Left renal pelvis (tissue), 4 donors: Measurements from ENCODE around the gene PSME2. TPM values are rescaled to one million over a fixed set of nuclear protein-coding genes. Genes with fewer than 3 reads are reported as not detected.

Source experiments
- DNase-seq, 4 donors: peaks; one replicate each; pipeline ENCODE4 v3.0.0-alpha.2; 2013; ENCODE audit warnings: low read depth in 4 of 4, low spot score in 3 of 4
- polyA plus RNA-seq, 4 donors: library from polyadenylated mRNA; unstranded; fragments of 120-200 nt; gene quantifications; one replicate each; pipeline ENCODE4 v1.2.1, GENCODE V29; 2013; ENCODE audit not compliant: insufficient read length in 4 of 4

PSME2 gene, protein sequence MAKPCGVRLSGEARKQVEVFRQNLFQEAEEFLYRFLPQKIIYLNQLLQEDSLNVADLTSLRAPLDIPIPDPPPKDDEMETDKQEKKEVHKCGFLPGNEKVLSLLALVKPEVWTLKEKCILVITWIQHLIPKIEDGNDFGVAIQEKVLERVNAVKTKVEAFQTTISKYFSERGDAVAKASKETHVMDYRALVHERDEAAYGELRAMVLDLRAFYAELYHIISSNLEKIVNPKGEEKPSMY
- polyA plus RNA-seq: 100 to 1,000 TPM; 134 to 185 (median 166) TPM

DNA sequence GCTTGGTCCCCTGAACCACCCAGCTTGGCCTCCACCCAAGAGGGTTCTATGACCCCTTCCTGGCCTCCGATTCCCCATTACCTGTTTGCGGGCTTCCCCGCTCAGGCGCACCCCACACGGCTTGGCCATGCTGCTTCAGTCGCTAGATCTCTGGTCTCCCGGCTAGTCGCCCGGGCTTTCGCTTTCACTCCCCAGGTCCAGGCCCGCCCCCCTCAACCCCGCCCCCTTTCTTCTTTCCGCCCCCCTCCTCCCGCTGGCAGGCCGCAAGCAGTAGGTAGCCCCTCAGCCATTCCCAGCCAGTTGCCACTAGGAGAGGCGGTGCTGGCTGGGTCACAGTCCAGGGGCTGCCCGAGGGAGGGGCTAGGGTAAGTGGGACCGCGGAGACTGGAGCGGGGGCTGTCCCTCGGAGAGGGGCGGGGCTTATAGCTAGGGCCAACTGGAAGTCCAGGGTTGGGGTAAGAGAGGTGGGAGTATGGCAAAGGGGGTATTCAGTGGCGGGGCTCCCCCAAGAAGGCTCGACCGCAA lies at the start of gene PSME2:
TSS of gene PSME2 (minus strand) at position 158 of the 525 bp plus-strand sequence. CDS start at position 129, 29 bp downstream.
- DNase-seq: peak; percentile 86 to 94 (median 89)

DNA sequence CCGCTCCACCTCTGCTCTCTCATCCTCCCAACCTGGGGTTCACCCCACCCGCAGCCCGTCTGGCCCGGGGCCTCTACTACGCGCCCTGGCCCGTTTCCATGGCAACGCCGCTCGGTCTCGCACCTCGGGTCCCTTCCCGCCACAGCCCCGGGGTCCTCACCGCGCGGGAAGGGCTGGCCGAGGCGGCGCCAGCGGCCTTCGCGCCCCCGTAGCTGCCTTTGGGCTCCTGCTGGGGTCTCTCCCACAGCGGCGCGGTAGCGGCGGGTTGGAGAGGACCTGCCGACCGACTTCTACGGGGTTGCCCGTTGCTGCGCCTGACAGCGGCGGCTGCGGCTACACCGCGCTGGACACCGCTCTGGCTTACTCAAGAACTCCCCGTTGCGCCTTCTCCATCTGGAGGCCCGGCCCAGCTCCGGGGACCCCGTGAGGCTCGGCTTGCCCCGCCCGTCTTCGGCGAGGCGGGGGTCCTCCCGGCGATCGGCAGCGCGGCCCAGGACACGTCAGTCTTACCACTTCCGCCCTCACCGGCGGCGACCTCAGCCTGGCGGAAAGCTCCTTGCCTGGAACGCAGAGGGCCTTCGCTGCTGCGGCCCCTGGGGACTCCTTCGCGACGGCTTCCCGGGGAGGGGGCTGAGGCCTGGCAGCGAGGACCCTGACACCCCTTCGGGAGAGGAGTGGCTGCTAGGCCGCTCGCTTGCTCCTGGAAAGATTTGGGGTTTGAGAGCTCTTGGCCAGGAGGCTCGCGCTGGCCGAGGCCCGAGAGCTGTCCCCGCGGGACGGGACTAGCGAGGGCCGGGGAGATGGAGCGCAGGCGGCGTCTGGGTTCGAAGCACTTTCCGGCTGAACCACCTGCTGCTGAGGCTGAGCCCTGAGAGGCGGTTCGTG lies 49.0 kb upstream of the PSME2 start, which contains the start of gene TM9SF1:
TSS of gene TM9SF1 (minus strand) at position 256 of the 885 bp plus-strand sequence. CDS start 422 bp downstream, outside the sequence.
- peak in 3 of 4 donors; percentile 71 to 84 (median 77) for DNase-seq

DNA sequence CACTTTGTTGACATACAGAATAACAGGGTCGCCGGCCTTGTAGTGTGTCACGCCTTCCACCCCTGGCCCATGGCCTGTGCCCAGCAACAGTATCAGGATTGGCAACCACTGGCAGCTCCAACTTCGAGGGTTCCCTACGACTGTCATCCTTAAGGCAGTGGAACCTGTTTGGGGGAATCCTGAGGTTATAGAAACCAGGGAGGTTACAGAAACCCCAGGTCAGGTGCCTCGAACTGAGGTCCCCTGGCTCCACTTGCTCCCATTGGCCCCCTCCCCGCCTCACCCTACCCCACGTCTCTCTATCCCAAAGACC lies 48.4 kb upstream of the PSME2 start:
- DNase-seq: no peak

DNA sequence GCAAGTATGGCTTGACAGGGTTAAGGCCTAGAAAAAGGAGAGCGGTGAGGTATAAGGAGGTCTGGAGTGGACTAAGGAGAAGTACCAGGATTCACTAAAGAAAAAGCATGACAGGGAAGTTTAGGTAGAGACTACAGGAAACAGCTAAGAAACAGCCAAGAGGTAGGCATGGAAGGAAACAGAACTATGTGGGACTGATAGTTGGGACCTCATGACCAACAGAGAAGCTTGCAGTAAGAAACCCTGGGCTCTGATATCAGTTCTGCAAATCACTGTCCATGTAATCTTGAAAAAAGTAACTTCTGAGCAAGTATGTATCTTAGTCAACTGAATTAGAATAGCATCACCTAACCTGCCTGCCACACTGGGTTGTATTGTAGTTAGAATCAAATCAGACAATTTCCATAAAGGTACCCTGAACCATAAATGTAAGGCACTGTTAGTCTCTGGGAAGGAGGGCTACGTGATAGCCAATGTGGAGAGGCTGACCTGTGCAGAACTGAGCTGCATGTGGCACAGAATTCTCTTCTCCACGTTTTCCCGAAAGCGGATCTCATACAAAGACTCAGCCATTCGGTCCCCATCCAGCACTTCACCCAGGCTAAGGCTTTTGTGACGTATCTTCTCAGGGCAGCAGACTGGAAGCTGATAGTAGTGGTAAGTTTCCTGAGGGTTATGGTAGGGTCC lies 47.9 kb upstream of the PSME2 start:
- no peak for DNase-seq

DNA sequence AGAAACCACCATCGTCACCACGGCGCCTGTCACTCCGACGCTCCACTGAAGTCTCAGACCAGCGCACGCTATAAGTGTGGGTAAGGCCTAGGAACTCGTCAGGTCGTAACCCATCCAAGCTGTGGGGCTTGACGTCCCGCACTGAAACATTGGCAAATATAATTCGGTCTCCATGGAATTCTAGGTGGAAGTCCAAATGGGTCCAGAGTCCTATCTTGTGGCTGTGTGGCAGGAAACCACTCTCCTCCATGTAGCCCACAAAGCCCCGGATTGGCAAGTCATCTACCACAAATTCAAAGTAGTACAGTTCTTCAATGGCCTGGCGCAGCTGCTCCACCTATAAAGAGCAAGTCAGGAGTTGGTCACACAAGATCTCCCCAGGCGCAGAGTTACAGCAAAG lies 46.5 kb upstream of the PSME2 start:
- no peak for DNase-seq

DNA sequence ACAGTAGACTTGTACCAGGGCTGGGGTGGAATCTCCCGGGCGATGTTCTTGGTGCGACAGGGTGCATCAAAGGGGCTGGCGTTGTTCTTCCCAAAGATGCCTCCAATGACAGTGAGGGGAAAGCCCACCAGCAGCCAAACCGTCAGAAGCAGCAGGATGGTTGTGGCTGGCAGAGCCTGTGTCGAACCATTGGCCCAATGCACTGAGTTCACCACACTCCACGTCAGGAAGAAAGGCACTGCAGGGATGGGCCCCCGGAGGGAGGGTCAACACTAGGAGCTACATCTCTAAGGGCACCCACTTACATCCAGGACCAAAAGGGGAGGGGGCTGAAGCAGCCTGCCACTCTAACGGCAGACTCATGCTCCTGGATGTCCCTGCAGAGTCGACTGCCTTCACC lies 44.0 kb upstream of the PSME2 start:
- no peak for DNase-seq

DNA sequence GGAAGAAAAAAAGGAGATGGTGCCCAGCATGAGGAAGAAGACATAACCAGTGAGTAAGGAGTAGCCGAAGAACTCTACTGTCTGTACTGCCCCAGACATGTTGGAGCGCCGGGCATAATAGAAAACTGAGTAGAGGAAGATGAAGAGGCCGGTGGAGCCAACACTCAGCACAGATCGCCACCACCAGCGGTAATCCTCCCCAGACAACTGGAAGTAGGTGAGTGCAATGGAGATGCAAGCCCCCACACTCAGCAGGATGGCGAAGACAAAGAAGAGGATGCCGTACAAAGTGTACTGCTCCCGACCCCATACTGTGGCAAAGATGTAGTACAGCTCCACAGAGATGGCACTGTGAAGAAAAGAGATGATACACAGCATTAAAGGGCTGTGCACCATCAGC lies 43.0 kb upstream of the PSME2 start:
- DNase-seq: no peak

DNA sequence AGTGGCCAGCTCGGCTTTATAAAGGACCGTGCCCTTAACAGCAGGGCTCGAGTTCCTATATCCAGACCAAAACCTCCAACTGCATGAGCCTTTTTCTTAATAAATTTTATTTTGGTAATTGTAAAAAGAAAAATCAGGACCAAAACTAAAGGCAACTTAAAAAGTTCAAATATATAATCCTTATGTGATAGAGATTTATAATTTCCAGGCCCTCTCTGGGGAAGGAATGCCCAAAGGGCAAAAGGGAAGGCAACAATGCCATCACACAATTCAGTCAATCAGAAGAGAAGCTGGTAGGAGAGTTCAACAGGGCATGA lies 42.6 kb upstream of the PSME2 start:
- DNase-seq: no peak

DNA sequence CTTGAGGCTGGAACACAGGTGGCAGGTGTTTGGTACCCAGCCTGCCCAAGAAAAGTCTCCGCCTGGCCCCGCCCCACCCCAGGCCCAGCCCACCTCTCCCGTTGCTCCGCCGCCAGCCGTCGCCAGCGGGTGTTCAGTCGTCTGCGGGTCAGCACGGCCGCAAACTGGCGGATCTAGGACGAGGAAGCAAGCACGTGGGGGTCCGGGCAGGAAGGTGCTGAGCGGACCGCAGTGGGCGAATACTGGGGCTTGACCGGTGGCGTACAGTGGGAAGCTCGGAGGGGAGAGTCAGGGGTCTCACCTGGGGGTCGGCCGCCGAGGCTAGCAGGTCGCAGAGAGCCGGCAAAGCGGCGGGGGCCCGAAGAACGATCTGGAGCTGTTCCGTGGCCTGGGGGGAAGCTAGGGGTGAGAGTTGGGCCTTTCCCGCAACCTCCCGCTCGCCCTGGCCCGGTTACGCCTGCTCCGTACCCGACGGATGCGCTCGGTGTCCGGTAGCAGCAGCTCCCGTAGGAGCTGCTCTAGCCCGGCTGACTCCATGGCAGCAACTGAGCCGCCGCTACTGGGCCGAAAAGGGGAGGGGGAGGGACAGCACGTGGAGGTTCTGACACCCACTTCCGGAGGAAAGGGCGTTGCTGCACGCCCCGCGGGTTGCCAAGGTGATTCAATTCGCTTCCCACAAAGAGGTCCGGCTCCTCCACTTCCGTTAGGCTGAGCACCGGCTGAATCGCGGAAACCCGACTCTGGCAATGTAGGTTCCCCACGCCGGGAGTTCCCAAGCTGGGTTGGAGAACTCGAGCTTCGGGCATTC lies 42.0 kb upstream of the PSME2 start, which contains the start of gene IPO4:
TSS of gene IPO4 (minus strand) at position 566 of the 808 bp plus-strand sequence. CDS start at position 537, 29 bp downstream.
- peak; percentile 87 to 95 (median 92) for DNase-seq

DNA sequence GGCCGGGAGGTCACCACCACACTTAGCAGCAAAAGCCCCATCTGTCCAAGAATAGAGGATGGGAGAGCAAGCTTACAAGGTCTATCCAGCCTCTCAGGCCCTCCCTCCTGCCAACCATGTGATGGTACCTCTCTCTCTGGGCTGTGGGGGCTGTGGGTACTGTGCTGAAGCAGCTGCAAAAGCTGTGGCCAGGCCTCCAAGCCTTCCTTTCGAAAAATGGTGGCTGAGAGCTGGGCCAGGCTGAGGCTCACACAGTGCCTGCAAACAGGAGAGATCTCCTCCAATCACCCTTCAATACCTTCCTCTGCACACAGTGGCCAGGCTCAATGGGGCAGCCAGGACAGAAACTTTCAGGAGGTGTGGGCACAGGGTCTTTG lies 41.1 kb upstream of the PSME2 start:
- DNase-seq: no peak

DNA sequence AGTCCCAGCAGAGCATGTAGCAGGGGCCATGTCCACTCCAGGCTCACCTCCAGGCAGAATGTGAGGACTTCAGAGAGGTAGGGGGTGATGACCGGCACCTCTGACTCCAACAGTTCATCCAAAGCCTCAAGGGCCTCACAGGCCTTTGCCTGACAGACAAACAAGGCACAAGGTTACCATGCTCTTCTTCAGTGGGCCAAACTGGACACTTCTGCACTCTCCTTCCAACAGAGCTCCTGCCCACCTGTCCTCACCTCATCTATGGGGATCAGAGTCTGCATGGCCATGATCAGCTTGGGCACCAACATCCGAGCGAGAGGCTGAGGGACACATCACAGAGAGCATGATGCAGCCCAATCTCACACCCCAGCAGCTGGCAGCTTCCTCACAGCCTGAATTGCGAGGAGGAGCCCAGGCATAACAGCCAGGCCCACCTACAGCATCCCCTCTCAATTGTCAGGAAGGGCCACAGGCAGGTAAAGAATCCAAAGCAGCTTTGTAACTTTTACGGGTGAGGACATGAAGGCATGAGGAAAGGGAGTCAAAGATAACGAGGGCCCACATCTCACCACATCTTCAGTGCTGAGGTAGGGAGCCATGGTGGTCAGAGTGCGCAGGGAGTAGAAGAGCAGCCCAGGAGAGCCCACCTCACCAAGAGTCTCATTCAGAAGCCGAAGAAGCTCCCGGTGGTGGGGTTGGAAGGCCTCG lies 40.6 kb upstream of the PSME2 start:
- DNase-seq: no peak

DNA sequence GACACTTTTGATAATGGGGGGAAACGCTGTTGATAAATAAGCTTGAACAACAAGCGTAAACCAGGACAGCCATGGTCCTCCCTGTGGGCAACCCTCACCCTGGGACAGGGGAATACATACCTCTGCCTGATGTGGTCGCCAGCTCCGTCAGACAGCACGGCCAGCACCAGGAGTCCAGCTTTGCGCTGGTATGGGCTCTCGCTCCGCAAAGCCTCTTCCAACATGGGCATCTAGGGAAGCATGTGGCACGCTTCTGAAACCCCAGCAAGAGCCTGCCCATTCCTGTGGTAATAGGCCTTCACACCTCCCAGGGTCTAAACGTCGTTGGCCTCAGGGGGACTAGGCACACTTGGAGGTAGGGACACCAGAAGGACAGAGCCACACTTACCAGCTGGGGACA lies 39.3 kb upstream of the PSME2 start:
- DNase-seq: no peak

DNA sequence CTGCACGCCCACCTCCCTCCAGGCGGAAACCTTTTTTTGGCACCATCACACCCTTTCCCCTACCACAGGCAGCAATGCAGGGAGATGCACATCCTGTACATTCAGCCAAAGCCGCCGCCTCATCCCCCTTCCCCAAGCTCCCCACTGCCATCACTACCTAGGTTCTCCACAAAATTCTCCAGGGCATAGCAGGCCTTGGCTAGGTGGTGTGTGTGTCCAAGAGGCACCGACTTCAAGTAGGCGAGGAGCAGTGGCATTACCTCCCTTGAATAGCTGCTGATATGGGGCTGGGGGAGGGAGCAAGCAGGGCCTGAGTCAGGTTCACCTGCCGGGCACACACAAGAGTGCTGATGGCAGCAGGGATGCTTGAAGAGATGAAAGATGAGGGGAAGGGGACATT lies 38.6 kb upstream of the PSME2 start:
- no peak for DNase-seq

DNA sequence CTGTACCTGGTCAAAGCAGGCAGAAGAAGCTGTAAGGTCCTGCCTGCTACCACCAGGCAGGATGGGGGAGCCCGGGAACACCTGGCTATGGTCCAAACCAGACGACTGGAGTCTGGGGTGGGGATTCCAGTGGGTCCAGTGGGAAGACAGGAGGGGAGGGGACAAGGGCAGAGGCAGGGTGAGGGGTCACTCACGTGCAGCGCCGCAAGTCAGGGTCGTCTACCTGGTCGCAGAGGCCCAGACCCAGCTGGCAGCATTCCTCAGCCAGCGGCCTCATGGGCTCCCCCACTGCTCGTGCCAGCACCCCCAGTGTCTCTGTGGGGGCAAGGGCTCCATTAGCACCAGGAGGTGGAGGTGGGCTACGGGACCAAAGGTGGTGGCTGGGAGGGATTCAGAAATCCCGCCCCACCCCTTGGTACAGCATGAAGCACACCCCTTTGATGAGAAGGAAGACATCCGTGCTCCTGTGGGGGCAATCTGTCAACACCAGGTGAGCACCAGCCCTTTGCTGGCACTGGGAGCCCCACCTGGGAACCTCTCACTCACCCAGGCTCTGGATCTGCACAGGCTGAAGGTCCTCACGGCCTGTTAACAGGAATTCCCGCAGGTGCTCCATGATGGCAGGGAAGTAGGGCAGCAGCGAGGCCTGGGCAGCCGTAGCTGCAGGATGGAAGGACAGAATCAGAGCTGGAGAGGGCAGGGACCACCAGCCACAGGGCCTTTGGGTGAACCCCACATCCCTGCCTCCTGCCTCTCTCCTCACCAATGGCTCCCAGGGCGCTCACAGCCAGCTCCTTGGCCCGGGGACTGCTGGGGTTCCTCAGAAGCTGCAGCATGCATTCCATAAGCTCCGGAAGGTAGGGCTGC lies 37.9 kb upstream of the PSME2 start:
- DNase-seq: no peak

DNA sequence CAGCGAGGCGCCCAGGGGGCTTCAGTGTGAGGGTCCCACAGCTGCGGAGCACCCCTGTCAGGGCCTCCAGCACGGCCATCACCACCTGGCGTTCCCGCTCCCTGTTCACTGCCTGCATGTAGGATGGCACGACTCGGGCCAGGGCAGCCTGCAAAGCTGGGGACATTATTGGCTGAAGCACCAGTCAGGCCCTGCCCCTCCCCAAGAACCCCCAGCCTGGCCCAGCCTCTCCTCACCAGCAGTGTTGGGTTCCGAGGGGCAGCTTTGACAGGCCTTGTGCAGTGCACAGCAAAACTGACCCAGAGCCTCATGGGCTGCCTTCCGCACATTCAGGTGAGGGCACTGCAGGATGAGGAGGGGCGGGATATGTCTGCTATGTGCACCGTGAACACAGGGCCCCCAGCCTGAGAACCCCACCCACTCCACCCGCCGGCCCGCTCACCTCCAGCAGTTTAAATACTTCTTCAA lies 36.6 kb upstream of the PSME2 start:
- no peak for DNase-seq

DNA sequence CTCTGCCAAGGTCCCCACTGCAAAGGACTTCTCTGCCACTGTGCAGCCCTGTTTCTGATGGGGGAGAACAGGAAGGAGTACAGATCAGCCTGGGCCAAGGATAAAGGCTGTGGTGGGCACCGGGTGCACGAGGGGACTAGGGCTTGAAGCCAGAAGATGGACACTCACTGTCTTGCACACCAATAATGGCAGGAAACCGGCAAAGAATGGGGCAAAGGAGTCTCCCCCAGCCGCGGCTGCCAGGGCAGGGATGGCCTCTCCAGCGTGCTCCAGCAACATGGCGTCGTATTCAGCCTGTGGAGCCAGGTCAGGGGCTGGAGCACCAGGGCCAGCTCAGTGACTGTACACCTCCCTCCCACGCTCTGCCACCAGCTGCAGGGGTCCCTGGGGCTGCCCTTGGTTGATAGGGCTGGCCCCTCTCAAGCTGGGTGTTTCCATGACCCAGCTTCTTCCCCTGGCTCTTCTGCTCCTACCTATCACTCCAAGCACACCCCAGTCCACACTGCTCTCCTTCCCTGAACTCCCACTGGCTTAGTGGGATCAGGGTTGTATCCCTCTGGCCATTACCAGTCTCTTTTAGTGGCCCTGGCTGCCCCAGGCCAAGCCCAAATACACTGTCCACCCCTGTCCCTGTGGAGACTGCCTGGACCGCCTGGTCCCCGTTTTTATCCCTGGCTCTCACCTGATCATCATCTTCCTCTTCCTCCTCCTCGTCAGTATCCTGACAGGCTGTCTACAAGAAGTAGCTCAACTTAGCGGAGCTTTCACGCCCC lies 35.9 kb upstream of the PSME2 start:
- no peak for DNase-seq

DNA sequence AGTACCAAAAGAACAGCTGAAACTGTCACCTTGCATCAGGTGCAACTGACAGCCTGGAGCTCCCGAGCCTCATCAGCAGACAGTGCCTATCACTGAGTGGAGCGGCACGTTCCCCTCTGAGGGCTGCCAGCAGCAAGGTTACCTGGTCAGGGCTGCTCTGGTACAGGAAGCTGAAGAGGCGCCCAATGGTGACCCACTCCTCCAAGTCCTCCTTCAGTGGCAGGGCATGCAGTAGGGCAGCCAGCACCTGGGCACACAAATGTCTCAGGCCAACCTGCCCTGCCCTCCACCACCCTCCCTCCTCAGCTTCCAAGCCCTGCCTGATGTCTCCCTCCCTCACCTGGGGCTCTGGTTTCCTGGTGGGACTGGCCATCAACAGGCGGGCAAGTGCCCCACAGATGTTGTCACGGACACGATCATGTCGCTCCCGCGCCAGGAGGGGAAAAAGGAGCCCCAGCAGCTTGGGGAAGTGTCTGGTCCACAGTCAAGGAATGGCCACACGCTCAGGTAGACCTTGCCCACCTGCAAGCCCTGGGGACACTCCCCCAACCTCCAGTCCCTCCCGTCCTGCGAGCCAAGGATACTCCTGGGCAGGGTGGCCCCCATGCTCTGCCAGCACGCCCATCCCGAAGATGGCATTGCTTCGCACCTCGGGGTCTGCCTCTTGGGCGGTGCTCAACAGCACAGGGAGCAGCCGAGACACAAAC lies 35.1 kb upstream of the PSME2 start:
- no peak for DNase-seq
